IPS-20b (cell line): Measurements from ENCODE around the gene CYP2C8.
"Not testable (repeated sequence)": the region's sequence is repeated elsewhere in the genome, so short reads cannot be mapped to it uniquely, and the experiment has no call there.

Experiments used
- H3K27ac ChIP-seq: one replicate; pipeline ENCODE4 v1.5.1; 2013; ENCODE audit warnings: low read length
- H3K27me3 ChIP-seq: 2 replicates; pipeline ENCODE4 v1.6.1; 2013; ENCODE audit warnings: mild to moderate bottlenecking, low read length, inconsistent platforms; ENCODE audit not compliant: insufficient read depth
- H3K36me3 ChIP-seq: 2 replicates; pipeline ENCODE4 v1.6.1; 2013; ENCODE audit warnings: low read depth, mild to moderate bottlenecking, inconsistent platforms, low read length, moderate library complexity; ENCODE audit not compliant: insufficient read depth
- H3K4me1 ChIP-seq: 2 replicates; pipeline ENCODE4 v1.6.1; 2013; ENCODE audit warnings: mild to moderate bottlenecking, control low read depth, inconsistent platforms, low read length, moderate library complexity; ENCODE audit not compliant: insufficient read depth
- H3K4me3 ChIP-seq: 2 replicates; pipeline ENCODE4 v1.5.1; 2013; ENCODE audit warnings: mild to moderate bottlenecking, low read length, inconsistent platforms
- H3K9ac ChIP-seq: 2 replicates; pipeline ENCODE4 v1.6.1; 2013; ENCODE audit warnings: low read depth, mild to moderate bottlenecking, inconsistent platforms, low read length, moderate library complexity
- H3K9me3 ChIP-seq: 2 replicates; pipeline ENCODE4 v1.6.1; 2013; ENCODE audit warnings: mild to moderate bottlenecking, low read depth, low read length, inconsistent platforms; ENCODE audit not compliant: insufficient read depth

Gene CYP2C8

DNA sequence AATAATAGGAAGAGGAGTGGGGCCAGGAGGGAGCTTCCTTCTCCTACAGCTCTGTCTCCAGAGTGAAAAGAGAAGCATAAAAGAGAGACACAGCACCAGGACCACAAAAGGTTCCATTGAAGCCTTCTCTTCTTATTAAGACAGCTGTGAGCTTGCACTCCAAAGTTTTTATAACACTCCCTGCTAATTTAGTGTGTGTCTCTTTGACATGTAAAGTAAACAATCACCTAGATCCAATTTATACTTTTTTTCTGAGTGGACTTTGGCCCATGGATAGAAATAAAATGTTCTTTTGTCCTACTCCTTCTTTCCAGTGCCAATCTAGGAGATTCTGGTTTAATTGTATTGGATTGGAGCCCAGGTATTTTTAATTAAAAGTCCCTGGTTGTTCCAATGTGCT, at the start of gene CYP2C8:
TSS of gene CYP2C8 (minus strand) at position 212 of the 400 bp plus-strand sequence. CDS start at position 117, 95 bp downstream.
- no peaks in the 10 kb centered on the region for H3K4me1 ChIP-seq
- no peaks in the 10 kb centered on the region for H3K36me3 ChIP-seq
- H3K9ac ChIP-seq, result no peak within 1 kb of the TSS
- peaks cover 9% of the 10 kb centered on the region for H3K9me3 ChIP-seq
- H3K27ac ChIP-seq, result no peak within 1 kb of the TSS
- no peaks in the 10 kb centered on the region for H3K27me3 ChIP-seq
- no peak within 1 kb of the TSS for H3K4me3 ChIP-seq

DNA sequence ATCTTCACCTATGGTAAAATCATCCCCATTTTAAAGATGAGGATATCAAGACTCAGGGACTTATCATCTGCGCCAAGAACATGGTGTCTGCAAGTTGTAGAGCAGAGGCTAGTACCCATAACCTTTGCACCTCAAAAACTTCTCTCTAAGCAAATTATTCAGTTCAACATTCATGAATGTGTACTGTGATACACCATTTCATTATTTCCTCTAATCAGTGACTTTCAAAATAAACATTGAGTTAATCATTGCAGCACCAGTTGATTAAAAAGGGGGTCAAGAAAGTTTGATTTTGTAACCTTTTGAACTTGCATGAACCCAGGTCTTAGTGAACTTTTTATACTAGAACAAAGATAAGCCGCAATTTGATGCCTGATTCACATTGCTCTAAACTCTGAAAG, 47.6 kb upstream of the CYP2C8 start:
- no peak overlapping the region for H3K4me3 ChIP-seq
- no peak overlapping the region for H3K9ac ChIP-seq
- no peaks in the 10 kb centered on the region for H3K4me1 ChIP-seq
- no peaks in the 10 kb centered on the region for H3K36me3 ChIP-seq
- peaks cover 71% of the 10 kb centered on the region for H3K9me3 ChIP-seq
- no peak overlapping the region for H3K27ac ChIP-seq
- no peaks in the 10 kb centered on the region for H3K27me3 ChIP-seq

DNA sequence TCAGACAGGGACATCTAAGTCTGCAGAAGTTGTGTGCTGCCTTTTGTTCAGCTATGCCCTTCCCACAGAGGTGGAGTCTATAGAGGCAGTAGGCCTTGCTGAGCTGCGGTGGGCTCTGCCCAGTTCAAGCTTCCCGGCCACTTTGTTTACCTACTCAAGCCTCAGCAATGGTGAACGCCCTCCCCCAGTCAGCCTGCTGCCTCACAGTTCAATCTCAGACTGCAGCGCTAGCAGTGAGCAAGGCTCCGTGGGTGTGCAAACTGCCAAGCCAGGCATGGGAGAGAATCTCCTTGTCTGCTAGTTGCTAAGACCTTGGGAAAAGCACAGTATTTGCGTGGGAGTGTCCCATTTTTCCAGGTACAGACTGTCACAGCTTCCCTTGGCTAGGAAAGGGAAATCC, 41.5 kb upstream of the CYP2C8 start:
- not testable (repeated sequence) for H3K27me3 ChIP-seq, H3K4me3 ChIP-seq, H3K4me1 ChIP-seq, H3K27ac ChIP-seq, H3K9ac ChIP-seq, H3K36me3 ChIP-seq
- peaks cover 37% of the 10 kb centered on the region for H3K9me3 ChIP-seq

DNA sequence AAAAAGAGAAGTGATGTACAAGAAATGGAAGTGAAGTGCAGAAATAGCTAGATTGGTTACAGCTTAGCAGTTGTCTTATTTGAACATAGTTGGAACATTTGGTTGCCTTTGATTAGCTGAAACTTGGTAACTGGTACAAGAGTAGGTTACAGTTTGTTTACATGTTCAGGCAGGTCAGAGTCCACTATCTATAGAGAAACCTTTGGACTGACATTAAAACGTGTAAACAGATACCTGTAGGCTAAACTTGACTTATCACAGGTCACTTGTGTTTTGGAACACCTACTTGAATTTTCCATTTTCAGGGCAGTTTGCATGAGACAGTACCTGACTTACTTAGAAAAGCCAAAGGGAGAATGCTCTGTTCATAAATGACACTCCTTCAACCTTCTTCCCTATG, 28.5 kb upstream of the CYP2C8 start:
- Histone ChIP-seq H3K4me3 (no peak overlapping the region), H3K9me3 (no peaks in the 10 kb centered on the region), H3K4me1 (no peaks in the 10 kb centered on the region), H3K36me3 (no peaks in the 10 kb centered on the region), H3K9ac (no peak overlapping the region), H3K27me3 (no peaks in the 10 kb centered on the region), H3K27ac (no peak overlapping the region)

DNA sequence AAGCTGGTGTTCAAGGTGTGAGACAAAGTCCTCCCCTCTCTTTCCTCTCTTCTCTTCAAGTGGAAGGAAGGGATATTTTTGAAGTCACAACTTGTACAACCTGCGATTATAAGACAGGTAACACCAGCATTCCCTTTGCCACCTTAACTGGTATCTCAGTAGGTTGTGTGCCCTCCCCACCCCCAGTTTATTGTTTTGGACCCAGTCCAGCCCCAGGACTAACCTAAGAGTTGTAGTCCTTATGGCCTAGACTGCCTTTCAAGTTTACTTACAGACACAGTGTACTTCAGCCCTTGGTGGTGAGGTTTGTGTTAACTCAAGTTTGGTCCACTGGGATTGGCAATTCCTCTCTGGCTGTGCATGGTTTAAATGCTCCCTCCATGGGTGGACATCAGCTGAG, 26.8 kb upstream of the CYP2C8 start:
- Histone ChIP-seq H3K36me3 (no peaks in the 10 kb centered on the region), H3K9ac (no peak overlapping the region), H3K4me3 (no peak overlapping the region), H3K9me3 (no peaks in the 10 kb centered on the region), H3K27me3 (no peaks in the 10 kb centered on the region), H3K27ac (no peak overlapping the region), H3K4me1 (no peaks in the 10 kb centered on the region)

DNA sequence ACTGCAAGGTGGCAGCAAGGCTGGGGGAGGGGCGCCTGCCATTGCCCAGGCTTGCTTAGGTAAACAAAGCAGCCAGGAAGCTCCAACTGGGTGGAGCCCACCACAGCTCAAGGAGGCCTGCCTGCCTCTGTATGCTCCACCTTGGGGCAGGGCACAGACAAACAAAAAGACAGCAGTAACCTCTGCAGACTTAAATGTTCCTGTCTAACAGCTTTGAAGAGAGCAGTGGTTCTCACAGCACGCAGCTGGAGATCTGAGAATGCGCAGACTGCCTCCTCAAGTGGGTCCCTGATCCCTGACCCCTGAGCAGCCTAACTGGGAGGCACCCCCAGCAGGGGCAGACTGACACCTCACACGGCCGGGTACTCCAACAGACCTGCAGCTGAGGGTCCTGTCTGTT, 10.3 kb upstream of the CYP2C8 start:
- not testable (repeated sequence) for H3K27ac ChIP-seq, H3K36me3 ChIP-seq, H3K4me3 ChIP-seq, H3K27me3 ChIP-seq, H3K9me3 ChIP-seq, H3K9ac ChIP-seq, H3K4me1 ChIP-seq

DNA sequence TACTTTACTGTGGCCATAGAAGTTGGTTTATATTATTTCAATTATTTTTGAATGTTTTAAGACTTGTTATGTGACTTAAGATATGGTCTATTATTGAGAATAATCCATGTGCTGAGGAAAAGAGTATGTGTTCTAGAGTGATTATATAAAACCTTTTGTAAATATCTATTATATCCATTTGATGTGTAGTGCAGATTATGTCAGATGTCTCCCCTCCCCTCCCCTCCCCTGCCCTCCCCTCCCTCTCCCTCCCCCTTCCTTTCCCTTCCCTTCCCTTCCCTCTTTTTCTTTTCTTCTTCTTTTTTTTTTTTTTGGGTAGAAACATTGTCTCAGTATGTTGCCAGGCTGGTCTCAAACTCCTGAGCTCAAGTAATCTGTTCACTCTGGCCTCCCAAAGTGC, 8.3 kb upstream of the CYP2C8 start:
- no peak overlapping the region for H3K27ac ChIP-seq
- 0 out of 2 replicates have a peak, but pooled peaks cover 8% of the 10 kb centered on the region for H3K9me3 ChIP-seq
- H3K4me1 ChIP-seq, result no peaks in the 10 kb centered on the region
- no peaks in the 10 kb centered on the region for H3K36me3 ChIP-seq
- no peak overlapping the region for H3K4me3 ChIP-seq
- H3K27me3 ChIP-seq, result no peaks in the 10 kb centered on the region
- H3K9ac ChIP-seq, result no peak overlapping the region

DNA sequence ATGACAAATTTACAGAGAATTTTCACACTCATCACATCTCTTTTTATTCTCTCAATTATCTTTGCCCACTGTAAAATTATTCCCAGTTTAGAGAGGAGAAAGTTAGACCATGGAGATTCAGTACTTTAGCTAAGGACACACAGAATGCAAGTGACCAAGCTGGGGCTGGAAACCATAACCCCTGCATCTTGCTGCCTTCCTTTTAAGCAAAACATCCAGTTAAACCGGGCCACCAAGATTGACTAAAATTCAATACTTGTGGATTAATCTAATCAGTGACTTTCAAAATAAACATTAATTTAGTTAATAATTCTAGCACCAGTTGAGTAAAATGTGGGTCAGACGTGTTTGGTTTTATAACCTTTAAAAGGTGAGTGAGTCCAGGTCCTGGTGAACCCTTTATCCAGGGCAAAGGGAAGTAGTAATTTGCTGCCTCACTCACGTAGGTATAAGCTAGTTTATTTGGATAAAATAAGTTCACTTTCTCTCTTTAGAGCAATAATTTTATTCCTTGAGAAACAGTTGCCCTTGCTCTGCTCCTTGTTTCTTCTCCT, 1.9 kb upstream of the CYP2C8 start:
- Histone ChIP-seq H3K27ac (no peak overlapping the region), H3K4me1 (no peaks in the 10 kb centered on the region), H3K27me3 (no peaks in the 10 kb centered on the region), H3K36me3 (no peaks in the 10 kb centered on the region), H3K9me3 (no peaks in the 10 kb centered on the region), H3K9ac (no peak overlapping the region), H3K4me3 (no peak overlapping the region)

DNA sequence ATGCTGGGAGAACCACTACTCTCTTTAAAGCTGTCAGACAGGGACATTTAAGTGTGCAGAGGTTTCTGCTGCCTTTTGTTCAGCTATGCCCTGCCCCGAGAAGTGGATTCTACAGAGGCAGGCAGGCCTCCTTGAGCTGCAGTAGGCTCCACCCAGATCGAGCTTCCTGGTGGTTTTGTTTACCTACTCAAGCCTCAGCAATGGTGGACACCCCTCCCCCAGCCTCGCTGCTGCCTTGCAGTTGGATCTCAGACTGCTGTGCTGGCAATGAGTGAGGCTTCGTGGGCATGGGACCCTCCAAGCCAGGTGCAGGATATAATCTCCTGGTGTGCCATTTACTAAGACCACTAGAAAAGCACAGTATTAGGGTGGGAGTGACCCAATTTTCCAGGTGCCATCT, 5.2 kb downstream of the CYP2C8 start:
- peaks cover 12% of the 10 kb centered on the region for H3K9me3 ChIP-seq
- not testable (repeated sequence) for H3K27ac ChIP-seq, H3K27me3 ChIP-seq, H3K4me3 ChIP-seq, H3K36me3 ChIP-seq, H3K4me1 ChIP-seq, H3K9ac ChIP-seq

DNA sequence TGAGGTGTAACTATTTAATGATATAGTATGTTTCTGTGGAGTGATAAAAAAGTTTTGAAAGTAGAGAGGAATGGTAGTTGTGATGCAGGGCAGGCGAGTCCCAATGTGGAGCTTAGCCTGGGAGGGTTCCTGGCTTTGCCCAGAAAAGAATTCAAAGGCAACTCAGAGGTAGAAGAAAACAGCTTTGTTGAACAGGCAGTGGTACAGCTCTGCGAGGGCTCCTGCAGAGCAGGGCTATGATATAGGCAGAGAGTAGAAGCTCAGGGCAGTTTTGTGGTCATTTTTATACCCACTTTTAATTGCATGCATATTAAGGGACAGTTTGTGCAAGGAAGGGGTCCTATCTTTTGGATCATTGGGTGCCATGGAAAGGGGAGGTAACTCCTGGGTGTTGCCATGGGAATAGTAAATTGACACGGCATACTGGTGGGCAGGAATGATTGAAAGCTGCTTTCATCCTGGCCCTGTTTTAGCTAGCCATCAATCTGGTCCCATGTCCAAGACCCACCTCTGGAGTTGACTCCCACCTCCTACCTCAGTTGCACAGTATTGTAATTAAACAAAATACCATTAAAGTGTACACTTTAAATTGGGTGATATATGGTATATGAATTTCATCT, 12.4 kb downstream of the CYP2C8 start:
- no peaks in the 10 kb centered on the region for H3K36me3 ChIP-seq

DNA sequence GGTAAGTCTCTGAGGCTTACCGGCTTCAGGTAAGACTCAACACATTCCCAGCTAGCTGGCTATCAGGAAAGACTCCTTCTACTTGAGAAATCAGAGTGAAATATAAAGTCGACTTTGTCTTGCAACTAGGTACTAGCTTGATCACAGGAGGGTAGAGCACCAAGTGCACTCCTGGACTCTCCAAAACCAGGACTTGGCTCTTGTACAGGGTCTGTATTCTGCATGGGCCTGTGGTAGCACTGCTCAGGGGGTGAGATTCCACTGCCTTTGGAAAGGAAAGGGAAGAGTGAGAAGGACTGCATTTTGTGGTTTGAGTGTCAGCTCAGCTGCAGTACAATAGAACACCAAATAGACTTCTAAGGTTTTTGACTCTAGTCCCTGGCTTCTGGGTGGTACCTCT, 19.4 kb downstream of the CYP2C8 start:
- H3K27ac ChIP-seq, result no peak overlapping the region
- no peak overlapping the region for H3K4me3 ChIP-seq
- H3K4me1 ChIP-seq, result peaks cover 2% of the 10 kb centered on the region; the same call in 1 of the 2 replicates
- no peaks in the 10 kb centered on the region for H3K27me3 ChIP-seq
- H3K9ac ChIP-seq, result no peak overlapping the region
- no peaks in the 10 kb centered on the region for H3K9me3 ChIP-seq
- H3K36me3 ChIP-seq, result no peaks in the 10 kb centered on the region

More for the DNA sequence above, 12.4 kb downstream of the CYP2C8 start:
- Histone ChIP-seq H3K9me3 (no peaks in the 10 kb centered on the region), H3K27me3 (no peaks in the 10 kb centered on the region), H3K27ac (no peak overlapping the region), H3K4me1 (no peaks in the 10 kb centered on the region), H3K4me3 (no peak overlapping the region), H3K9ac (no peak overlapping the region)

DNA sequence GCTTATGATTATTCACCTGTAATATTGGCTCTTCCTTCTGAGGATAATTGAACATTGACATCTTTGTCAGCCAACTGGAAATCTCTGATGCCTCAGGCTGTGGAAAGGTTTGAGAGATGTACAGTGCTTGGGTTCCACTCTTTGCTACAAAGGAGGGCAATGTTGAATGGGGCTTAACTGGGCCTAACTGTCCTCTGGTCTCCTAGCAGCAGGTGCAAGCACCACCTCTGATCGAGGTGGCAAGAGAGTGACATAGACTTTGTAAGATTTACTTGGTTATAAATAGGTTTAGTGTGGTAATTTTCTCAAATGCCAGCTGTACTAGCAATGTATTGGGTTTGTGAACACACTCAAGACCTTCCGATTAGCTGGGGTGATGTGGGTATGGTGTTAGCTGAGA, 21.1 kb downstream of the CYP2C8 start:
- H3K36me3 ChIP-seq, result no peaks in the 10 kb centered on the region
- no peaks in the 10 kb centered on the region for H3K27me3 ChIP-seq
- no peak overlapping the region for H3K27ac ChIP-seq
- peaks cover 6% of the 10 kb centered on the region; the same call in 1 of the 2 replicates for H3K4me1 ChIP-seq
- H3K4me3 ChIP-seq, result no peak overlapping the region
- H3K9me3 ChIP-seq, result no peaks in the 10 kb centered on the region
- no peak overlapping the region for H3K9ac ChIP-seq
